ENCODE results near the gene GNA12. TPM values are rescaled to one million over a fixed set of nuclear protein-coding genes. Genes with fewer than 3 reads are reported as not detected.
"Not testable (repeated sequence)": the region's sequence is repeated elsewhere in the genome, so short reads cannot be mapped to it uniquely, and the experiment has no call there.

The GNA12 gene
- total RNA-seq, 1 donor, result 27.1 TPM

DNA sequence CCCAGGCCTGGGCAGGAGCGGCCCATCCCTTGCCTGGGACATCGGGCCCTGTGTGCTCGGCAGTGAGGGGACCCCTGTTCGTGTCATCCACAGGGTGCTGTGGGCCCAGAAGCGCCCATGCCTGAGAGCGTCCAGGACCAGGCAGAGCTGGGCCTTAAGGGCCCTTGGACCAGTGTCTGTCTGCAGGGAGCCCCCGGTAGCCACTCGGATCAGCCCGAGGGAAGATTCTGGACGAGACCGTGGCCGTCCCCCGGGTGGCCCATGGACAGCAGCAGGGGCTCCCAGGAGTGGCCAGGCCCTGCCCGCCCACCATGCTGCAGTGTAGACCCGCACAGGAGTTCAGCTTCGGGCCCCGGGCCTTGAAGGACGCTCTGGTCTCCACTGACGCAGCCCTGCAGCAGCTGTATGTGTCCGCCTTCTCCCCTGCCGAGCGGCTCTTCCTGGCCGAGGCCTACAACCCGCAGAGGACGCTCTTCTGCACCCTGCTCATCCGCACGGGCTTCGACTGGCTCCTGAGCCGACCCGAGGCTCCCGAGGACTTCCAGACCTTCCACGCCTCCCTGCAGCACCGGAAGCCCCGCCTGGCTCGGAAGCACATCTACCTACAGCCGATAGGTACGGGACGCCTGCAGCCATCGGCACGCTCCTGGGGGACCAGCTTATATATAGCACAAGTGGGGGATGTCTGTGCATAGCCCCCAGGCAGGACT is 143.8 kb downstream of the GNA12 start:
- Histone ChIP-seq H3K9me3 (ENCODE audit: low read depth, low read length) (no peaks in the 10 kb centered on the region), H3K4me3 (ENCODE audit: insufficient read depth, low read length) (no peak overlapping the region), H2AFZ (ENCODE audit: low read length) (no peak overlapping the region), H3K4me2 (ENCODE audit: insufficient read depth, low read length) (no peak overlapping the region), H4K20me1 (ENCODE audit: insufficient read depth, low read length) (peaks cover 4% of the 10 kb centered on the region), H3K27me3 (ENCODE audit: insufficient read depth, low read length) (peaks cover 3% of the 10 kb centered on the region), H3K36me3 (ENCODE audit: insufficient read depth, low read length) (no peaks in the 10 kb centered on the region), H3K4me1 (ENCODE audit: insufficient read depth, low read length) (no peaks in the 10 kb centered on the region), H3K79me2 (ENCODE audit: insufficient read depth, low read length) (no peaks in the 10 kb centered on the region), H3K27ac (ENCODE audit: low read depth, low read length) (no peak overlapping the region)
- no peak for DNase-seq (ENCODE audit: insufficient read length, low spot score, missing footprints)
- TF ChIP-seq, protein P1, sequence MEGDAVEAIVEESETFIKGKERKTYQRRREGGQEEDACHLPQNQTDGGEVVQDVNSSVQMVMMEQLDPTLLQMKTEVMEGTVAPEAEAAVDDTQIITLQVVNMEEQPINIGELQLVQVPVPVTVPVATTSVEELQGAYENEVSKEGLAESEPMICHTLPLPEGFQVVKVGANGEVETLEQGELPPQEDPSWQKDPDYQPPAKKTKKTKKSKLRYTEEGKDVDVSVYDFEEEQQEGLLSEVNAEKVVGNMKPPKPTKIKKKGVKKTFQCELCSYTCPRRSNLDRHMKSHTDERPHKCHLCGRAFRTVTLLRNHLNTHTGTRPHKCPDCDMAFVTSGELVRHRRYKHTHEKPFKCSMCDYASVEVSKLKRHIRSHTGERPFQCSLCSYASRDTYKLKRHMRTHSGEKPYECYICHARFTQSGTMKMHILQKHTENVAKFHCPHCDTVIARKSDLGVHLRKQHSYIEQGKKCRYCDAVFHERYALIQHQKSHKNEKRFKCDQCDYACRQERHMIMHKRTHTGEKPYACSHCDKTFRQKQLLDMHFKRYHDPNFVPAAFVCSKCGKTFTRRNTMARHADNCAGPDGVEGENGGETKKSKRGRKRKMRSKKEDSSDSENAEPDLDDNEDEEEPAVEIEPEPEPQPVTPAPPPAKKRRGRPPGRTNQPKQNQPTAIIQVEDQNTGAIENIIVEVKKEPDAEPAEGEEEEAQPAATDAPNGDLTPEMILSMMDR (IDR thresholded peaks at IDR 0.05; ENCODE audit: extremely low read depth, low read depth, low read length), result no peak

GRCh38 chr7:2699289-2699620 is 144.9 kb downstream of the GNA12 start:
- Histone ChIP-seq H2AFZ (ENCODE audit: low read length) (no peak overlapping the region), H3K9me3 (ENCODE audit: low read depth, low read length) (no peaks in the 10 kb centered on the region), H4K20me1 (ENCODE audit: insufficient read depth, low read length) (peaks cover 4% of the 10 kb centered on the region), H3K27me3 (ENCODE audit: insufficient read depth, low read length) (peaks cover 3% of the 10 kb centered on the region), H3K79me2 (ENCODE audit: insufficient read depth, low read length) (no peaks in the 10 kb centered on the region), H3K4me3 (ENCODE audit: insufficient read depth, low read length) (no peak overlapping the region), H3K4me2 (ENCODE audit: insufficient read depth, low read length) (no peak overlapping the region), H3K36me3 (ENCODE audit: insufficient read depth, low read length) (no peaks in the 10 kb centered on the region), H3K27ac (ENCODE audit: low read depth, low read length) (no peak overlapping the region), H3K4me1 (ENCODE audit: insufficient read depth, low read length) (no peaks in the 10 kb centered on the region)
- DNase-seq (ENCODE audit: insufficient read length, low spot score, missing footprints), result peak; percentile 86
- TF ChIP-seq, protein P1 (IDR thresholded peaks at IDR 0.05; ENCODE audit: extremely low read depth, low read depth, low read length), result no peak

GRCh38 chr7:2698581-2699288 is 145.4 kb downstream of the GNA12 start:
- H3K4me2 ChIP-seq (ENCODE audit: insufficient read depth, low read length), result no peak overlapping the region
- no peaks in the 10 kb centered on the region for H3K9me3 ChIP-seq (ENCODE audit: low read depth, low read length)
- H3K4me3 ChIP-seq (ENCODE audit: insufficient read depth, low read length), result no peak overlapping the region
- no peaks in the 10 kb centered on the region for H3K36me3 ChIP-seq (ENCODE audit: insufficient read depth, low read length)
- DNase-seq (ENCODE audit: insufficient read length, low spot score, missing footprints), result peak; percentile 68
- H3K79me2 ChIP-seq (ENCODE audit: insufficient read depth, low read length), result no peaks in the 10 kb centered on the region
- H4K20me1 ChIP-seq (ENCODE audit: insufficient read depth, low read length), result peaks cover 4% of the 10 kb centered on the region
- no peaks in the 10 kb centered on the region for H3K4me1 ChIP-seq (ENCODE audit: insufficient read depth, low read length)
- H2AFZ ChIP-seq (ENCODE audit: low read length), result no peak overlapping the region
- TF ChIP-seq, protein P1 (IDR thresholded peaks at IDR 0.05; ENCODE audit: extremely low read depth, low read depth, low read length), result no peak
- peaks cover 3% of the 10 kb centered on the region for H3K27me3 ChIP-seq (ENCODE audit: insufficient read depth, low read length)
- no peak overlapping the region for H3K27ac ChIP-seq (ENCODE audit: low read depth, low read length)

DNA sequence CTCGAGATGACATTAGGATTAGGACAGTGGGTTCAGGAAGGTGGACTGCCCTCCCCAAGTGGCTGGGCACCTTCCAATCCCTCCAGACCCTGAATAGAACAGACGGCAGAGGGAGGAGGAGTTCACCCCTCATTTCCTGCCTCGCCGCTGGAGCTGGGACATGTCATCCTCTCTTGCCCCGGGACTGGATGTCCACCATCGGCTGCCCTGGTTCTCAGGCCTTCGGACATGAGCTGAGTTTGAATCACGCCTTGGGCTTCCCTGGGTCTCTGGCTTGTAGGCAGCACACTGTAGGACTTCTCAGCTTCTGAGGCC is 150.0 kb downstream of the GNA12 start:
- peak; percentile 64 for DNase-seq (ENCODE audit: insufficient read length, low spot score, missing footprints)
- H3K36me3 ChIP-seq (ENCODE audit: insufficient read depth, low read length); H3K4me1 ChIP-seq (ENCODE audit: insufficient read depth, low read length); H3K79me2 ChIP-seq (ENCODE audit: insufficient read depth, low read length); H3K27ac ChIP-seq (ENCODE audit: low read depth, low read length); H3K9me3 ChIP-seq (ENCODE audit: low read depth, low read length); H3K4me2 ChIP-seq (ENCODE audit: insufficient read depth, low read length); H4K20me1 ChIP-seq (ENCODE audit: insufficient read depth, low read length); H3K4me3 ChIP-seq (ENCODE audit: insufficient read depth, low read length); H2AFZ ChIP-seq (ENCODE audit: low read length); H3K27me3 ChIP-seq (ENCODE audit: insufficient read depth, low read length): not testable (repeated sequence)

DNA sequence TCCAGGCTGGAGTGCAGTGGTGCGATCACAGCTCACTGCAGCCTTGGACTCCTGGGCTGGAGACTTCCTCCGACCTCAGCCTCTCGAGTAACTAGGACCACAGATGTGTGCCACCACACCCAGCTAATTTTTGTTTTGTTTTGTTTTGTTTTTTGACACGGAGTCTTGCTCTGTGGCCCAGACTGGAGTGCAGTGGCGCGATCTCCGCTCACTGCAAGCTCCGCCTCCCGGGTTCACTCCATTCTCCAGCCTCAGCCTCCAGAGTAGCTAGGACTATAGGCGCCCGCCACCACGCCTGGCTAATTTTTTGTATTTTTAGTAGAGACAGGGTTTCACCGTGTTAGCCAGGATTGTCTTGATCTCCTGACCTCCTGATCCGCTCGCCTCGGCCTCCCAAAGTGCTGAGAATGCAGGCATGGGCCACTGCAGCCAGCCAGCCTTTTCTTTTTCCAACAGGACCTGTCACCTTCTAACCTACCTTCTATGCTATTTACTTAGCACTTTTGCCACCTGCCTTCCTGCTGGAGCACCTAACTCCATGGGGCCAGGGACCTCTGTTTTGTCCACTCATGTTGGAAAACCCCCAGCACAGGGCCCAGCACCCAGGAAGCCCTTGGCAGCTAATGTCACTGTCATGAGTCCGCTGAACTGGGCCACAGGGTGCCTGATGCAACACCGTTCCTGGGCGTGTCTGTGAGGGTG is 150.5 kb downstream of the GNA12 start:
- not testable (repeated sequence) for H3K4me2 ChIP-seq (ENCODE audit: insufficient read depth, low read length); H3K4me3 ChIP-seq (ENCODE audit: insufficient read depth, low read length); H3K36me3 ChIP-seq (ENCODE audit: insufficient read depth, low read length); H3K27ac ChIP-seq (ENCODE audit: low read depth, low read length); H2AFZ ChIP-seq (ENCODE audit: low read length); H3K9me3 ChIP-seq (ENCODE audit: low read depth, low read length); H3K79me2 ChIP-seq (ENCODE audit: insufficient read depth, low read length); H4K20me1 ChIP-seq (ENCODE audit: insufficient read depth, low read length); DNase-seq (ENCODE audit: insufficient read length, low spot score, missing footprints)
- H3K27me3 ChIP-seq (ENCODE audit: insufficient read depth, low read length), result peaks cover 13% of the 10 kb centered on the region
- peaks cover 14% of the 10 kb centered on the region for H3K4me1 ChIP-seq (ENCODE audit: insufficient read depth, low read length)

Data from osteoblast (primary cell).